ENCODE data around the gene TMEM94. TPM values are rescaled to one million over a fixed set of nuclear protein-coding genes. Genes with fewer than 3 reads are reported as not detected.
A peak's percentile ranks its signal among the peaks of the same experiment; 100 is the strongest.
"Not testable (repeated sequence)": the region's sequence is repeated elsewhere in the genome, so short reads cannot be mapped to it uniquely, and the experiment has no call there.

TMEM94 gene
- total RNA-seq, 1 experiment from 2014 or later, result 22.8 TPM

DNA sequence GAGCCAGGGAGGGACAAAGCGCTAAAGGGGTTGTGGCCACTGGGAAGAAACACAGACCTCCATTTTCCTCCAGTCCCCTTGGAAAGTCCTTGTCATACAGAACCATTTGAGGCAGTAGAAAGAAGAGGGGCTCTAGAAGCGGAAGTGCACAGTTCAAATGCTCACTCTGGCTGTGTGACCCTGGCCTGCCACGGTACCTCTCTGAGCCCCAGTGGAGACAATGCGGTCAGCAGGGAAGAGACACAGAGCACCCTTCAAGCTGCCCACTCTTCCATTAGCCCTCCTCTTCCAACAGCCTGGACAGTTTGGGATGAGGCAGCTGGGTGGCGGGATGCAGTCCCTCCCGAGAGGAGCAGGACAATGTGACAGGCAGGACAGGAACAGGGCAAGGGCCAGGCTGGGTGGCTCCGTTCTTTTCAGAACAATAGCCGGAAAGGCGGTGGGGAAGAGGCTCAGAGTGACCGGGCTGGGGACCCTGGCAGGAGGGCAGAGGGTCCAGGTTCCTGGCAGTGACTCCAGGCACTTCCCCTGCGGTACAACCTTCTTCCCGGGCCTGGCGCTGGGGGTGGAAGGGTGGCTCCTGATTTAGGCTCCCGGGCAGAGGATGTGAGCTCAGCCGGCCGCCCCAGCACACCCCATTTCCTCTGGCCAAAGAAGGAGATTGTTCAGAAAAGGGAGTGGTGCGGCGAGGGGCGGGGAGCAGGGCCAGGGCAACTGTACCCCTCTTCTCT, 53.3 kb downstream of the TMEM94 start:
- no peak for DNase-seq (ENCODE audit: low read depth)

GRCh38 chr17:75511270-75511609, 54.8 kb downstream of the TMEM94 start:
- DNase-seq (ENCODE audit: low read depth), result no peak

GRCh38 chr17:75511610-75512575, 55.5 kb downstream of the TMEM94 start:
- DNase-seq (ENCODE audit: low read depth), result no peak

GRCh38 chr17:75512926-75513640, 56.6 kb downstream of the TMEM94 start:
- DNase-seq (ENCODE audit: low read depth), result no peak

- no peak for DNase-seq (ENCODE audit: low read depth)
Observed at GRCh38 chr17:75513641-75514000, 57.2 kb downstream of the TMEM94 start.

GRCh38 chr17:75514299-75514918, 58.0 kb downstream of the TMEM94 start:
- no peak for DNase-seq (ENCODE audit: low read depth)

DNA sequence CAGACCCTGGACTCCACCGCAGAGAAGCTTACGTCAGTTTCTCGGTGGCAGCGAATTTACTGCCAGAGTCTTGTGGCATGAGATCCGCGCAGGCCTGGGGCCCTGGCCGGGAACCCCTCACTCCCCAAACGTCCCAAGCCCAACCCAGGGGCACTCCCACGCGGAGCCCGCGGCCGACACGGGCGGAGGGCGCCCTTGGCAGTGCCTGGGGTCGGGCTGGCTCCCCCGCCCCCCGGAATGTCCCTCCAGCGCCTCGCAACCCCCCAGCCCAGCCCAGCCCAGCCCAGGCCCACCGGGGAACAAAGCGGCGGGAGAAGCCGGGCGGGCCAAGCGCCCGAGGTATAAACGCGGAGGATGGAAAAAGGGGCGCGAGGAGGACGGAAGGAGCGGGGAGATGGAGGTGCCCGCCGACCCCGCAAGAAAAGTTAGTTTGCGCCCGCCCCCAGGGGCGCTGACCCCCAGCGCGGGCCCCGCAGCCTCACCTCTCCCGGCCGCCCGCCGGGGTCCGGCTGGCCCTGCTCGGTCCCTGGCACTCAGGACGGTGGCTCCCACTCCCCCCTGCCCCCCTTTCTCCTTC, 58.6 kb downstream of the TMEM94 start:
- DNase-seq (ENCODE audit: low read depth), result no peak

DNA sequence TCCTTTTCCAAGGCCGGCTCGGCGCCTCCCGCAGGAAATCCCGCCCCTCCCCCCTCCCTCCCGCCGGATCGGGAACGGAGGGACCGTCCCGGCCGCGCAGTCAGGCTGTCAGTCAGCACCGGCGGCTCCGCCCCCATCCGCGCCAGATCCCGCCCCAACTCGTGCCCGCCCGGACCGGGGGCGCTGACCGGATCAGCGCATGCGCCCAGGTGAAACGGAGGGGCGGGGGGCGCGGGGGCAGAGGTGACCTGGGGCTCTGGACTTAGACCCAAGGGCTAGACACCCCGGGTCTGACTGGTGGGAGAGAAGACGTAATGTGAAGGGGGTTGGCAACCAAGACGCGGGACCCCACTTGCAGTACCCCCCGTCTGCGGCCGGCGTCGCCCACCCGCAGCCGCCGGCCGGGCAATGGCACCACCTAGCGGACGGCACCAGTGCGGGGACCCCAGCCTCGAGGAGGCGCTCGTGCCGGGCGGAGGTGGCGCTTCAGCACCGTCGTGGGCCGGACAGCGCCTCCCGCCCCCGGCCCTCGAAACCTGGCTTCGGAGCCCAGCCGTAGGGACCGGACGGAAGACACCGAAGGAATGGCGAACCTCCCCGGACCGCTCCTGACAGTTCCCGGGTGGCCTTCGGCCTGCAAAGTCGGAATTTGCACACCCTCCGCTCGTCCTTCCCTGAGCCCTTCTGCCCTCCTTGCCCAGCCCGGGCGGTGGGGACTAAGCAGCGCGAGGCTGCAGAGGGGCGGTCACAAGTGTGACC, 59.2 kb downstream of the TMEM94 start, which contains the start of gene CASKIN2:
CASKIN2 (minus strand) TSS at position 42 of the 759 bp plus-strand sequence. CDS start 1,733 bp downstream, outside the sequence.
- DNase-seq (ENCODE audit: low read depth), result peak; percentile 80

DNA sequence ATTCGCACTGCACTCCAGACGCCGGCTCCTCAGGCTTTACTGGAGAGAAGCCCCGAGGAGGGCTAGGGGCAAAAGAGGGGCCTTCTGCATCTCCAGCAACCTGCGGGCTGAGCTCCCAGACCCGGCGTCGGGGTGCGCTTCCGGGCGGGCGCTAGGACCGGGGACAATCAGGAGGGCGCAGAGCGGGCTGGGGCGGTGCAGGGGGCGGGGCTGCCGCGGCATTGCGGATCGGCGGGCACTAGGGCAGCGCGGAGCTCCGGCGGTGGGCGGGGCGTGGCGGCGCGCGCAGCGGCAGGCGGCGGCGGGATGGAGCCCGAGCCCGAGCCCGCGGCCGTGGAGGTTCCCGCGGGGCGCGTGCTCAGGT, 59.8 kb downstream of the TMEM94 start, which contains the start of gene TSEN54:
TSEN54 (plus strand) TSS at position 274 of the 364 bp plus-strand sequence; CDS start at position 307, 33 bp downstream.
- DNase-seq (ENCODE audit: low read depth), result peak; percentile 82

GRCh38 chr17:75516619-75517296, 60.3 kb downstream of the TMEM94 start:
- no peak for DNase-seq (ENCODE audit: low read depth)

DNA sequence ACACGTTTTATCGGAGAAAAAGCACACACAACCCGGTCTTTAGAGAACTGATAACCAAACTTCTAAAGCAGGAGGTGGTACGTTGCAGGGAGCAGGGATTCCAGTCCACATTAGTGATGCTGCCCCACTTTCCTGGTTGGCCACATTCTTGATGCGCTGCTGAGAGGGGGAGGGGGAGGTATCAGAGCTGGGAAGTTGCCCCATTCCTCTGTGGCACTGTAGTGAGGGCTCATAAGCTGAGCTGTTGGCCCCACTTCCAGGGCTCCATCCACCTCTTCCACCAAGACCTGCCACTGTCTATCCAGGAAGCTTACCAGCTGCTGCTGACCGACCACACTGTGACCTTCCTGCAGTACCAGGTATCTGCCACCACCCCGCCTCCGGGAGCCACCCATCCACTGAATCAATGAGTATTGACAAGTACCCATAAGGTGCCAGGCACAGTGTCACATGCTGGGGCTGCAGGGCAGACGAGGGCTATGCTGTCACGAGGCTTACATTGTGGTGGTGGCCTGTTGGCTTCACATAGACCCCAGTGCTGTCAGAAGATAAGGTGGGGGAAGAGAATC, 60.9 kb downstream of the TMEM94 start:
- DNase-seq (ENCODE audit: low read depth), result no peak

GRCh38 chr17:75518201-75518600, 61.8 kb downstream of the TMEM94 start:
- no peak for DNase-seq (ENCODE audit: low read depth)

GRCh38 chr17:75518983-75519537, 62.6 kb downstream of the TMEM94 start:
- DNase-seq (ENCODE audit: low read depth), result no peak

- DNase-seq (ENCODE audit: low read depth), result not testable (repeated sequence)
Observed at GRCh38 chr17:75520413-75520812, 64.0 kb downstream of the TMEM94 start.

- no peak for DNase-seq (ENCODE audit: low read depth)
Observed at GRCh38 chr17:75521290-75521689, 64.9 kb downstream of the TMEM94 start.

- DNase-seq (ENCODE audit: low read depth), result no peak
Observed at GRCh38 chr17:75521951-75522727, 65.7 kb downstream of the TMEM94 start.

DNA sequence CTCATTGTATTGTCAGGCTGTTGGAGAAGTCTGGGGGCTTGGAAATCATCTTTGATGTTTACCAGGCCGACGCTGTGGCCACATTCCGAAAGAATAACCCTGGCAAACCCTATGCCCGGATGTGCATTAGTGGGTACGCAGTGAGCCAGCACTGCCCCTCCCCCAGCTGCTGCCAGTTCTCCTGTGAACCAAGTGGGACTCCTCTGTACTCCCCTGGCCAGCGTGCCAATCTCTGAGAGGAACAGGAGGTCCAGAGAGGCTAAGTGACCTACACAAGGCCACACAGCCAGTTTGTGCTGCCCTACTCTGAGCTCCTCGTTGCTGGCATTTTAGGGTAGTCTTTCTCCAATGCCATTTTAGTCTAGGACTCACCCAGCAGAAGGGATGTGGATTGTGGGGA, 67.2 kb downstream of the TMEM94 start:
- no peak for DNase-seq (ENCODE audit: low read depth)

Data from HT1080 (cell line).